NCI-H187 treated with DMSO at 0.1 percent for 48 hours (cell line): ENCODE measurements around the gene SHROOM3.

Experiments used
- DNase-seq: peaks from one replicate; lab custom pipeline; 2025; lab: John Stamatoyannopoulos, UW

The SHROOM3 gene

GRCh38 chr4:76543378-76543777 is 108.3 kb downstream of the SHROOM3 start:
- DNase-seq, result no peak

DNA sequence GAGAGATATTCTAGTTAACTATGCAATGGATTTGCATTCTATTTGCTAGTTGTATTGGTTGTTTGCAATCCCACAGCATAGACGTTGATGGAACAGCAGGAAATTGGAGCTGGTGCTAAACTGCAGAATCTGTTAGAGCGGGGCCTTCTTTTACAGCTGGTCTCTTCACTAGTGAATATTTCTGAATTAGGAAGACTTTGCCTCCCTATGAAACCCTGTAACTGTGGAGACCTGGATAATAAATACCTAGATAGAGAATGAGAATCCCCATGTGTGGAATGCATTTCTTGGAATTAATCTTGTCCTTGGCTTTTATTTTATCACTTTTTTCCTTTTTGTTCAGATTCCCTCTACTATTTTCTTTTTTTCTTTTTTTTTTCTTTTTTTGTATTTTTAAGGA is 109.7 kb downstream of the SHROOM3 start:
- DNase-seq, result no peak

DNA sequence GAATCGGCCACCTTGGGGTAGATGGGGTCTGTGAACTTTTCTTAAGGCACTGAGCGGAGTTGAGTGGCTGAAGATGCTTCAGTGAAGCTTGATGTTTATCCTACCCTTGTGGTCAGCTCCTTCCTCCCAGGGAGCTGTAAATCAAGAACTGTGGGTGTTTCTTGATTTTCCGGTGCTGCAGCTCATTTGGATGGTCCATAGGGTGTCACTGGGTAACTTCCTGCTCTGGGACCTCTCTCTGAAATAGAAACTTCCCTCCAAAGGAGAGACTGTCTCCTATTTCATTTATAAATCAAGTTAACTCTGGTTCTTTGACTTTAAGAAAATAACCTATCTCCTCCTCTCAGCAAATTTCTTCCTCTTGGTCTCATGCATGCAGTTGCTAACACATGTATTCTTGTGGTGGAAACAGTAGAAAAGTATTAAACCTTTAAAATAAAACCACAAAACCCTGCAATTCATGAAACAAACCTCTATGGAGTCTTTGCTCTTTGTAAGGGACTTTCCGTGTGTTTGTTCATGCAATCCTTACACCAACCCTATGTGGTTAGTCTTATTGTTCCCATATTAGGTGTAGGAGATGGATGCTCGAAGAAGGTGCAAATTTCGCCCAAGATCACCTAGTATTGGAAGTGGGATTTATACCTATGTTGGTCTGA is 110.3 kb downstream of the SHROOM3 start:
- DNase-seq, result no peak

DNA sequence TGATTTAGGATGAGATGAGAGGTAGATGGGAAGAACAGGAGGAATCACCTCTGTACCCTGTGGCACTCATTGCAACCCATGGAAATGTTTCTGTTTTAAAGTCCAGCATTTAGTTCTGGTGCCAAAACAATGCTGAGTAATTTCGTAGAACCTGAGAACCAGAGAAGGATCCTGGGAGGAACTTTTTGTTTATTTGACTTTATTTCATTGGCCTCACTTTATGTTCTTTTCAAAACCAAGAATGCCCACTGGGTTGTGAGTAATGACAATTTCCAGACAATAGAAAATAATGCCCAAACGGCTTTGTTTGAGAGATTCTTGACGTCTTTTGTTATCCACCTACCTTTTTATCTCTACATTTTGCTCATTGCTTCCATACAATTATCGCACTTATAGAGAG is 111.3 kb downstream of the SHROOM3 start:
- no peak for DNase-seq

DNA sequence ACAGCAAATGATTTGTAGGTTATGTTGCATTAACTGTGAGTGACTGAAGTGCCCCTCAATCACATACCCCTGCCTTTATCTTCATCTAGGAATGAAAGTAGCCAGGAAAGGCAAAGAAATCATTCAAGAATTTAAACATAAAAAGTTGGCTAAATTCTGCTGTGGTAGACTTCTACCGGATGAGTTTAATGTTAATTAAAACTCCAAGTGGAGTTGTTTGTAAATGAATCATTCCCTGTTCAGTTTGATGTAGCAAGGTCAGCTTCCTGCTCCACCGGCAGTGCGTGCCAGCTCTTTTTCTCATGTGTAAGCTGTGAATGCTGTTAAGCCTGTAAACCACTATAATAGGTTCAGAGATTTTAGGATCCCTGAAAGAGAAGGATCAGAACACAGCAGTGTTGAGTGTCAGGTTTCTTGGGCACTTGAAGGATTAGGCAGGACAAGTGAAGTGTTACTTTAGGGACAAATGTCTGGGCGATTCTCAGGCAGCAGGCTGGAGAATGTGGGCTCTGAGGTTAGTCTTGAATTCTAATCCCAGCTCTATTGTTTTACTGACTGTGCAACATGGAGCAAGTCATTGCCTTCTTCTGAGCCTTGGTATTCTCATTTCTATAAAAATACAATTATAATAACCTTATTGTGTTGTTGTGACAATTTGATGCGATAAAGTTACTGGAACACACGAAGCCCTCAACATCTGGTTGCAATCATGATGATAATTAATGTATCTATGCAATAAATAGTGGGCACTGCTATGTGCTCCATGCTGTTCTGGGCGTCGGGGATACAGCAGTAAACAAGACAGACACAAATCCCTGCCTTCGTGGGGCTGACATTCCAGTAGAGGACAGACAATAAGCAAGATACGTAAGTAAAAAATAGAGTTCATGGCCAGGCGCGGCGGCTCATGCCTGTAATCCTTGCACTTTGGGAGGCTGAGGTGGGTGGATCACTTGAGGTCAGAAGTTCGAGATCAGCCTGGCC is 112.0 kb downstream of the SHROOM3 start:
- DNase-seq, result peak; percentile 49

- DNase-seq, result no peak
Measured at GRCh38 chr4:76548704-76549103, 113.7 kb downstream of the SHROOM3 start.

GRCh38 chr4:76549765-76550164 is 114.7 kb downstream of the SHROOM3 start:
- DNase-seq, result no peak

GRCh38 chr4:76550966-76551780 is 116.1 kb downstream of the SHROOM3 start:
- DNase-seq, result no peak

DNA sequence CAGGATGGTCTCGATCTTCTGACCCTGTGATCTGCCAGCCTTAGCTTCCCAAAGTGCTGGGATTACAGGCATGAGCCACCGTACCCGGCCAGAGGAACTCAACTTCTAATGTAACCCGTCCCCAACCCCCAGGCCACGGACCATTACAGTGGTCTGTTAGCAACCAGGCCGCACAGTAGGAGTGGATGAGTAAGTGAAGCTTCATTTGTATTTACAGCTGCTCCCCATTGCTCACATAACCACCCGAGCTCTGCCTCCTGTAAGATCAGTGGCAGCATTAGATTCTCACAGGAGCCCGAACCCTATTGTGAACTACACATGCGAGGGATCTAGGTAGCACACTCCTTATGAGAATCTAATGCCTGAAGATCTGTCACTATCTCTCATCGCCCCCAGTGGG is 119.6 kb downstream of the SHROOM3 start:
- DNase-seq, result no peak

DNA sequence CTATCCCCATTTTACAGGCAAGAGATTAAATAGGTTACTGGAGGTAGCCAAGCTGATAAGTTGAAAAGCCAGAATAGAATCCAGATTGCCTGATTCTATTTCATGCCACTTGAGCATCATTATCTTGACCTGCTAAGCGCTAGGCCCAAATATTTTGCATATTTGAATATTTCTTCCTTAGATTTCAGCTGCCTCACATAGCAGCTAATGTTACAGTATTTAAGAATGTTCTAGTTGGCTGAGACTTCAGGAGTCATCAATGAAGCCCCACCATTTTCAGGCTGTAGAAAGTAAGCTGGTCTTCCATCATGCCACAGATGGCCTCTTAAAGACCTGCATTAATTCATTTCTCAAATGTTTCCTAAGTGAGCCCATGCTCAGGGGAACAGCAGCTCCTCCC is 121.4 kb downstream of the SHROOM3 start:
- no peak for DNase-seq

DNA sequence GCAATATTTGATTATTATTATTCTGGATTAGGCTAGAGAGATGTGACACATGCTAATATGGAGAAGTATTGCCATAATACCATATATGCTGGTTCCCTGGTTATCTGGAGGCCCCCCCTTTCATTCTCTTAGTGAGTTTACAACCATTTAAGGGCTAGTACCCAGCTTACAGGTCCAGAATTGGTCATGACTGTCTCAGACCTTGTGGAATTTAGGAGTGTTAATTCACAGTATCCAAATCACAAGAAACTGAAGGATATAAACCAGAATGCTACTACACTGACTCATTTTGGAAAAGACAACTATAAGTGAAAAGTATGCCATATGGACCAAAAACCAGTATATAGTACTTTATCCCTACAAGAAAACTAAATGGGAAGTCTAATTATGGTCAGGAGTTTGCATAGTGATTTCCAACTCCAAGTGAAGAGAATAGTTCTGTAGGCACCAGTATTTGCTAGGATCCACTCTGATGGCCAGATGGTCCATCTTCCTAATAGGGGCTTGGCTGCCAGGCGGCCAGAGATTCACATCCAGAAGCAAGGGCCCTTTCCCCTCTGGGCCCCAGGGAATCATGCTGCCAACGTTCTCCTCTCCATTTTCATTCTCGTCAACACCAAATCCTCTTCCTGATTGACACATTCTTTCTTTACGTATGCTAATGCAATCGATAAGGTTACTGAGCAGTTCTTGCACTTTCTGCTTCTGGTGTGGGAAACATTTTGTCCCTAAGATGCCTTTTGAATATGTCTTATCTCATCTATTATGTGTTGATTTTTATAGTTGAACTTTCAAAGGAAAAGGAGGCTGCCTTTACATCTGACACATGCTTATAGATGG is 123.6 kb downstream of the SHROOM3 start:
- no peak for DNase-seq

GRCh38 chr4:76559236-76560071 is 124.4 kb downstream of the SHROOM3 start:
- DNase-seq, result no peak

DNA sequence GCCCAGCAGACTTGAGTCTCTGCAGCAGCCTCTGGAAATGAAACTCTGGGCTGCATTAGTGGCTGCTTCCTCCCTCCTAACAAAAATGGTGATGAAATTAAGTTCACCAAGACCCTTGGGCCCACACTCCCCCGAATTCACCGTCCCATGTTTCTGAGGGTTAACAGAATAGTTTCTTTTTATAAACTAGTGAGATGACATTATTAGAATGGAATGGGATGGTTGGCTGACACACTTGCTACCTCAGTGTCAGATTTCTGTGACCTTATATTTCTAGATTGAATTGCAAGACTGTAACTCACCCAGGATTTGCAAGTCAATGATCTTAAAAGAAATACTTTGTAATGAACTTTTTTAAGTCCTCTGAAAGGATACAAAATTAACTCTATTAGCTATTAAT is 127.1 kb downstream of the SHROOM3 start:
- no peak for DNase-seq

DNA sequence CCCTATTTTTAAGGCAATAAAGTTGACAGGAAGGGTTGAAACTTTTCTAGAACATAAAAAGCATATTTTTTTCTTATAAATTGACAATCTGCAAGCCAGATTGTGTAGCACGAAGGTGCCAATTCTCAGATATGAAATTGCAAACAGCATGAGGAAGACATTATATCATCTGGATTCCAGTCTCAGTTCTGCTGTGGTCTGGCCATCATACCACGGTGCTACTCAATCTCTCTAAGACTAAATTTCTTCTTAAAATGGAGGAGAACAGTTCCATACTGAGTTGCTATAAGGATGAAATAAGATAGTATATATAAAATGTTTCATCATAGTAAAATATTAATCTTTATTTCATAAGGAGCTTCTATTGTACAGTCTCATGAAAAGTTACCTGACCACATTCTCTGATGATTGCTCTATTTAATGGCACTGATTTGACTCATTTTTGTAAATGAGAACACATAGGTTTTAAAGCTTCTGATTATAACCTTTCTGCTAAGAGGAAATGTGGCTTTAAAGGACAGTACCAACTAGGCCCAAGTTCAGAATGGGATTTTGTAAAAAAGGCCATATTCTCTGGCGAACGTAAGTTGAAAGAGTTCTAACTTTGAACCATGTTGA is 127.9 kb downstream of the SHROOM3 start:
- DNase-seq, result no peak

GRCh38 chr4:76563454-76564122 is 128.6 kb downstream of the SHROOM3 start:
- DNase-seq, result no peak

- no peak for DNase-seq
Measured at GRCh38 chr4:76564123-76564915, 129.3 kb downstream of the SHROOM3 start.

DNA sequence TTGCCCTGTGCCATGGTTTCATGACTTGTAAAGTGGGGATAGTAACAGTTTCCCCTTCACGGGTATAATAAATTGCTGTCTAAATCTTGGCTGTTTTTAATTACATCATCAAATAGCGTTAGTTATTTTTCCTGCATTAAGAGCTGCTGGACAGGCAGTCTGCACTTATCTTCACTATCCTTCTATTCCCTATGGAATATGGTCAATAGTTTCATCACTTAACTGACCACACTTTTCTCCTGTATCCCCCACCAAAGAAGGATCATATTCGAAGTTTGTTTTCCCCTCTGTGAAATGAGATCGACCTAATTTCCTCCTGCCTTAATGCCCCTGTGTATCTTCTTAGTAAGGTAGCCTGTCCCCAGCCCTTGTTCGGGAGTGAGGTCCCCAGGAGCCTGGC is 133.2 kb downstream of the SHROOM3 start:
- peak; percentile 41 for DNase-seq

DNA sequence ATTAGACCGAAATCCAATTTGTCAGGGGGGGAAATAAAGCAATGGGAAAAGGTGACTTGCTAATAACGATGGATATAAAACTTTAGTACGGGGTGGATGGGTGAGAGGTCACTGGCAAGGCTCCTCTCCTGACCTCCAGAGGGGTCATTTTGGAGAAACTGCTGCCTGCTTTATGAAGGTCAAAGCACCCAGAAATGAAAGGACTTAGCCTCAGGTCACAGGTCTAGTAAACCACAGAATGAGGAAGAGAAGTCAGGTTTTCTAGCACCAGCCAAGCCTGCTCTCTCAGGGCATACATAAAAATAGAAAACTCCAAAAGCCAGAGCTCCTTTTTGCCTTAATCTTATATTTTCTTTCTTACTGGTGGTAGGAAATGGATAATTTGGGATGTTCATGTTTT is 134.2 kb downstream of the SHROOM3 start:
- no peak for DNase-seq

DNA sequence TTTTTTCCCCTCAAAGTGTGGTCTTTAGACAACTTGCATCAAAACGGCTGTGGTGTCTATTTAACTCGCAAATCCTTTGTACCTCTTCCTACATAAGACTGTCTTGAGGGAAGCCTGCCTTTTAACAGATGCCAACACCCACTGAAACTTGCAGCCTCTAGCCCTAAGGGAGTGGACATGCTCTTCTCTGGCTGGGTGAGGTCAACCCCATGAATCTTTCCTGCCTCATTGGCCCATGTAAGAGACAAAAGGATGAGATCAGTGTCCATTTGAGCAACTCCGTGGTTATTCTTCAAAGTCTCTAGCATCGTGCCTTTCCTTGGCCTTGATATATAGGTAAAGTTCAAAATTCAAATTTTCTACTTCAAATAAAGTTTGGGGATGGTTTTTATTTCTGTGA is 134.7 kb downstream of the SHROOM3 start:
- no peak for DNase-seq
